Endodermal cell (in vitro differentiated cells): ENCODE data around the gene C1orf21. TPM values are rescaled to one million over a fixed set of nuclear protein-coding genes. Genes with fewer than 3 reads are reported as not detected.

ENCODE experiments used
- DNase-seq: peaks from one replicate; pipeline ENCODE4 v3.0.0-alpha.2; 2017
- H3K27ac ChIP-seq: 2 replicates; pipeline ENCODE4 v1.5.1; 2013; ENCODE audit warnings: mild to moderate bottlenecking, low read depth, low read length, moderate library complexity
- H3K27me3 ChIP-seq: 2 replicates; pipeline ENCODE4 v1.6.1; 2013; ENCODE audit warnings: mild to moderate bottlenecking, low read length, moderate library complexity; ENCODE audit not compliant: insufficient read depth, control insufficient read depth, poor library complexity, severe bottlenecking
- H3K36me3 ChIP-seq: 2 replicates; pipeline ENCODE4 v1.7.0; 2013; ENCODE audit warnings: mild to moderate bottlenecking, low read length, moderate library complexity; ENCODE audit not compliant: control insufficient read depth, insufficient read depth
- H3K4me1 ChIP-seq: one replicate; pipeline ENCODE4 v1.7.0; 2013; ENCODE audit warnings: low read length; ENCODE audit not compliant: control insufficient read depth, insufficient read depth
- H3K4me3 ChIP-seq: 2 replicates; pipeline ENCODE4 v1.5.1; 2013; ENCODE audit warnings: mild to moderate bottlenecking, low read length, moderate library complexity
- H3K9ac ChIP-seq: 2 replicates; pipeline ENCODE4 v1.6.1; 2013; ENCODE audit warnings: mild to moderate bottlenecking, low read length, moderate library complexity; ENCODE audit not compliant: poor library complexity, severe bottlenecking; ENCODE audit errors: extremely low read depth
- H3K9me3 ChIP-seq: 2 replicates; pipeline ENCODE4 v1.6.1; 2013; ENCODE audit warnings: mild to moderate bottlenecking, low read length, moderate library complexity; ENCODE audit not compliant: control insufficient read depth
- H3K27ac Mint-ChIP-seq: 2 replicates; pipeline ENCODE4 v1.8.0; 2020; ENCODE audit warnings: mixed read lengths
- H3K27me3 Mint-ChIP-seq: 2 replicates; pipeline ENCODE4 v1.8.0; 2021; ENCODE audit warnings: mild to moderate bottlenecking, mixed read lengths; ENCODE audit not compliant: insufficient read depth
- H3K36me3 Mint-ChIP-seq: 2 replicates; pipeline ENCODE4 v1.8.0; 2020; ENCODE audit warnings: low read depth, mixed read lengths
- H3K4me1 Mint-ChIP-seq: 2 replicates; pipeline ENCODE4 v1.8.0; 2020; ENCODE audit warnings: mixed read lengths
- H3K4me3 Mint-ChIP-seq: 2 replicates; pipeline ENCODE4 v1.8.0; 2020; ENCODE audit warnings: mild to moderate bottlenecking, moderate library complexity, mixed read lengths
- H3K9me3 Mint-ChIP-seq: 2 replicates; pipeline ENCODE4 v1.8.0; 2020; ENCODE audit warnings: mild to moderate bottlenecking, mixed read lengths
- CTCF ChIP-seq: fragments of 200-600 bp; sonication (generic); conservative IDR thresholded peaks from 2 replicates; pipeline ENCODE4 v1.5.0; 2021; ENCODE audit warnings: antibody characterized with exemption, mild to moderate bottlenecking
- WGBS, 2 experiments: methylation state at CpG; one replicate each; pipeline versions ENCODE4 v1.1.5 to v1.1.7; 2013; ENCODE audit warnings: missing lambda C conversion rate in 2 of 2, mixed read lengths in 1 of 2; ENCODE audit not compliant: insufficient coverage in 1 of 2, insufficient read length in 1 of 2; 5-methylcytosine and 5-hydroxymethylcytosine counted together
- total RNA-seq, 2 donors: library from RNA; stranded (reverse); fragmentation: NEBNext Ultra II Directional in 1 of 2; extraction: Animal tissue kit (Norgen Biotek cat#: 25700) in 1 of 2; gene quantifications; 2 replicates in 1 of 2; 3 replicates in 1 of 2; pipeline ENCODE4 v1.2.1, GENCODE V29; 2021

Gene C1orf21
- total RNA-seq, 2 donors from 2014 or later = 9.1 to 10.2 TPM

DNA sequence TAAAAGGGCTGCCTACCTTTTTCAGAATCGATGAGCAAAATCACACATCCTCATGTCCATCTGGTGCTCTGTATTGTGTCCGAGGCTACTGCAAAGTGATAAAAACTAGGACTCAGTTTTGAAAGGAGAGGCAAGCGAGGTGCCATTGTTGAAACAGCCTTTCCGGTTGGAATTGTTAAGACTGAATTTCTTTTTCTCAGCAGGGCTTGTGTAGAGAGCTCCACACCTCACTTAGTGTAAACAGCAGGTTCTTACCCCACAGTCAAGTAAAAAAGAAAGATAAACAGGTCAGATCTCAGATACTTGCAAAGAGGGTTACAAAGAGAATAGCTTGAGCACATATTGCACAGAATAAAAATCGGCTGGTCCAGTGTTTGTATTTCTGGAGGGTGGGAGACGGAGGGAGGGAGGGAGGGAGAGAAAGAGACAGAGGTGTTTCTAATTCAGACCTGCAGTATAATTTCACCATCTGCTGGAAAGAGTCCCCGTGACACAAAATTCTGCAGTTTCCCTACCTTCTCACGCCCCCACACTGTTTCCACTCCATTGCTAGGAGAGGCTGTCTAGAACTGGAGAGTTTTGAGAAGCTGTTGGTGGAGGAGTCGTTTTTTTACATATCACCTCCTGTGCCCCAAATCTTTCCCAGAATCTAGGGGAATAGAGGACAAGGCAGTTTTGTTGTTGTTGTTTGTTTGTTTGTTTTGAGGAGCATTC, 285.3 kb downstream of the C1orf21 start:
- peak overlapping the region; percentile 86 for H3K27ac Mint-ChIP-seq
- no peaks in the 10 kb centered on the region for H3K27me3 Mint-ChIP-seq
- Histone ChIP-seq H3K36me3 (no peaks in the 10 kb centered on the region), H3K27me3 (no peaks in the 10 kb centered on the region), H3K9ac (no peak overlapping the region), H3K4me1 (no peaks in the 10 kb centered on the region), H3K4me3 (peak overlapping the region; percentile 70), H3K9me3 (no peaks in the 10 kb centered on the region), H3K27ac (no peak overlapping the region)
- peaks cover 57% of the 10 kb centered on the region for H3K4me1 Mint-ChIP-seq
- no peaks in the 10 kb centered on the region for H3K36me3 Mint-ChIP-seq
- no peak for TF ChIP-seq CTCF
- peak overlapping the region; percentile 50 for H3K4me3 Mint-ChIP-seq
- H3K9me3 Mint-ChIP-seq = peaks cover 2% of the 10 kb centered on the region
- WGBS, 2 experiments = 36 to 64% methylated on average over 6 to 8 of the region's 9 CpGs
- DNase-seq = no peak

DNA sequence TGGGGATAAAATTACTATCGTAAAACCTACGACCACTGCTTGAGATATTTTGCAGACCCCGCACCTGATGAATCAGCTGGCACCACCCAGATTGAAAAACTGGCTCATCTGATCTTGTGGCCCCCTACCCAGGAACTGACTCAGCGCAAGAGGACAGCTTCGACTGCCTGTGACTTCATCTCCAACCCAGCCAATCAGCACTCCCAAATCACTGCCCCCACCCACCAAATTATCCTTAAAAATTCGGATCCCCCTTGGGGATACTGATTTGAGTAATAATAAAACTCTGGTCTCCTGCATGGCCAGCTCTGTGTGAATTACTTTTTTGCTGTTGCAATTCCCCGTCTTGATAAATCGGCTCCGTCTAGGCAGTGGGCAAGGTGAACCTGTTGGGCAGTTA, 286.5 kb downstream of the C1orf21 start:
- Mint-ChIP-seq H3K36me3 (no peaks in the 10 kb centered on the region), H3K9me3 (peaks cover 2% of the 10 kb centered on the region), H3K27ac (no peak overlapping the region), H3K4me3 (no peak overlapping the region), H3K27me3 (no peaks in the 10 kb centered on the region), H3K4me1 (peaks cover 54% of the 10 kb centered on the region)
- Histone ChIP-seq H3K4me1 (no peaks in the 10 kb centered on the region), H3K9ac (no peak overlapping the region), H3K4me3 (no peak overlapping the region), H3K27ac (no peak overlapping the region), H3K27me3 (no peaks in the 10 kb centered on the region), H3K9me3 (no peaks in the 10 kb centered on the region), H3K36me3 (no peaks in the 10 kb centered on the region)
- no peak for DNase-seq
- TF ChIP-seq CTCF = no peak
- WGBS, 2 experiments = 84 to 94% methylated on average over 8 to 9 of the region's 9 CpGs

DNA sequence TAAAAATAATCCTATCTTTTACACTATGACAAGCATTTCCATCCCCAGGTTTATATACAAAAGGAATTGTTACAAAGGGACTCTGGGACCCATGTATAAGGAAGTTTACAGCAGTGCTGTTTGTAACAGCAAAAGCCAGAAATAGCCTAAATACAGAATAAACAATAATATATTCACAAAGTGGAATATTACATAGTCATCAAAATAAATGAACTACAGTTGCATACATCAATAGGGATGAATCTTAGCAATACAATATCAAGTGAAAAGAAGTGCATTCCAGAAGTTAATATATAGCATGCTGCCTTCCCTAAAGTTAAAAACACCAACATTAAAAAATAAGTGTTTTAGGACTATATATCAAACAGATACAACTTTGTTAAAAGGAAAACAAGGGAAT, 290.5 kb downstream of the C1orf21 start:
- H3K9ac ChIP-seq = no peak overlapping the region
- H3K9me3 ChIP-seq = peaks cover 23% of the 10 kb centered on the region
- DNase-seq = no peak
- no peaks in the 10 kb centered on the region for H3K27me3 ChIP-seq
- Mint-ChIP-seq H3K4me3 (no peak overlapping the region), H3K4me1 (peaks cover 17% of the 10 kb centered on the region), H3K27ac (no peak overlapping the region), H3K9me3 (peaks cover 19% of the 10 kb centered on the region), H3K27me3 (no peaks in the 10 kb centered on the region), H3K36me3 (peaks cover 6% of the 10 kb centered on the region)
- H3K36me3 ChIP-seq = no peaks in the 10 kb centered on the region
- no peak for TF ChIP-seq CTCF
- no peak overlapping the region for H3K27ac ChIP-seq
- no peaks in the 10 kb centered on the region for H3K4me1 ChIP-seq
- no peak overlapping the region for H3K4me3 ChIP-seq
